ENCODE data around the gene GALNT6.

DNA sequence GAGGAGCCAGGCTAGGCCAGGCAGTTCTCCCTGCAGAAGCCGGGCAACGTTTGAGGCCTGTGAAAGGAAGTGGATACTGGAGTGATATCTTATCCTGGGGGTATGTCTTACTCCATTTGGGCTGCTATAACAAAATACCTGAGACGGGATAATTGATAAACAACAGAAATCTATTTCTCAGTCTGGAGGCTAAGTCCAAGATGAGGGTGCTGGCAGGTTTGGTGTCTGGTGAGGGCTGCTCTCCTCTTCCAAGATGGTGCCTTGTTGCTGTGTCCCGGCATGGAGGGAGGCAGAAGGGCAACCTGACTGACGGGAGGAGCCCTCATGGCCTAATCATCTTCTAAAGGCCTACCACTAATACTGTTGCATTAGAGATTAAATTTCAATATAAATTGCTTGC, 15.7 kb upstream of the GALNT6 start:
- TF ChIP-seq, protein P1, sequence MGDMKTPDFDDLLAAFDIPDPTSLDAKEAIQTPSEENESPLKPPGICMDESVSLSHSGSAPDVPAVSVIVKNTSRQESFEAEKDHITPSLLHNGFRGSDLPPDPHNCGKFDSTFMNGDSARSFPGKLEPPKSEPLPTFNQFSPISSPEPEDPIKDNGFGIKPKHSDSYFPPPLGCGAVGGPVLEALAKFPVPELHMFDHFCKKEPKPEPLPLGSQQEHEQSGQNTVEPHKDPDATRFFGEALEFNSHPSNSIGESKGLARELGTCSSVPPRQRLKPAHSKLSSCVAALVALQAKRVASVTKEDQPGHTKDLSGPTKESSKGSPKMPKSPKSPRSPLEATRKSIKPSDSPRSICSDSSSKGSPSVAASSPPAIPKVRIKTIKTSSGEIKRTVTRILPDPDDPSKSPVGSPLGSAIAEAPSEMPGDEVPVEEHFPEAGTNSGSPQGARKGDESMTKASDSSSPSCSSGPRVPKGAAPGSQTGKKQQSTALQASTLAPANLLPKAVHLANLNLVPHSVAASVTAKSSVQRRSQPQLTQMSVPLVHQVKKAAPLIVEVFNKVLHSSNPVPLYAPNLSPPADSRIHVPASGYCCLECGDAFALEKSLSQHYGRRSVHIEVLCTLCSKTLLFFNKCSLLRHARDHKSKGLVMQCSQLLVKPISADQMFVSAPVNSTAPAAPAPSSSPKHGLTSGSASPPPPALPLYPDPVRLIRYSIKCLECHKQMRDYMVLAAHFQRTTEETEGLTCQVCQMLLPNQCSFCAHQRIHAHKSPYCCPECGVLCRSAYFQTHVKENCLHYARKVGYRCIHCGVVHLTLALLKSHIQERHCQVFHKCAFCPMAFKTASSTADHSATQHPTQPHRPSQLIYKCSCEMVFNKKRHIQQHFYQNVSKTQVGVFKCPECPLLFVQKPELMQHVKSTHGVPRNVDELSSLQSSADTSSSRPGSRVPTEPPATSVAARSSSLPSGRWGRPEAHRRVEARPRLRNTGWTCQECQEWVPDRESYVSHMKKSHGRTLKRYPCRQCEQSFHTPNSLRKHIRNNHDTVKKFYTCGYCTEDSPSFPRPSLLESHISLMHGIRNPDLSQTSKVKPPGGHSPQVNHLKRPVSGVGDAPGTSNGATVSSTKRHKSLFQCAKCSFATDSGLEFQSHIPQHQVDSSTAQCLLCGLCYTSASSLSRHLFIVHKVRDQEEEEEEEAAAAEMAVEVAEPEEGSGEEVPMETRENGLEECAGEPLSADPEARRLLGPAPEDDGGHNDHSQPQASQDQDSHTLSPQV (IDR thresholded peaks at IDR 0.05): no peak
- TF ChIP-seq POLR2A (conservative IDR thresholded peaks at IDR 0.05) (no peak), POLR2AphosphoS2 (IDR thresholded peaks at IDR 0.05; ENCODE audit: low read length) (no peak)
